Spleen (tissue), 11 donors: Measurements from ENCODE around the gene SV2C. TPM values are rescaled to one million over a fixed set of nuclear protein-coding genes. Genes with fewer than 3 reads are reported as not detected.

Experiments used
- DNase-seq: peaks from one replicate; pipeline ENCODE4 v3.0.0-alpha.2; 2020
- H3K27ac ChIP-seq, 8 donors: fragments of 200-600 bp; sonication (generic) in 7 of 8; 1 replicate in 4 of 8; 2 replicates in 4 of 8; pipeline versions ENCODE4 v1.5.0 to v1.8.0; 2016 to 2021; ENCODE audit warnings: inconsistent platforms in 4 of 8, mild to moderate bottlenecking in 4 of 8, moderate library complexity in 1 of 8
- H3K27me3 ChIP-seq, 7 donors: fragments of 200-600 bp; sonication (generic) in 6 of 7; replicated peaks in 1 of 7; 1 replicate in 4 of 7; 2 replicates in 3 of 7; pipeline versions ENCODE4 v1.5.0 to v1.8.0; 2016 to 2021; ENCODE audit warnings: inconsistent platforms in 3 of 7, mild to moderate bottlenecking in 1 of 7
- H3K36me3 ChIP-seq, 6 donors: fragments of 200-600 bp; sonication (generic) in 5 of 6; 1 replicate in 4 of 6; 2 replicates in 2 of 6; pipeline versions ENCODE4 v1.5.0 to v1.8.0; 2016 to 2021; ENCODE audit warnings: inconsistent platforms in 2 of 6
- H3K4me1 ChIP-seq, 6 donors: fragments of 200-600 bp; sonication (generic) in 5 of 6; 1 replicate in 3 of 6; 2 replicates in 3 of 6; pipeline versions ENCODE4 v1.5.0 to v1.8.0; 2016 to 2021; ENCODE audit warnings: inconsistent platforms in 3 of 6
- H3K4me3 ChIP-seq, 8 donors: fragments of 200-600 bp; sonication (generic) in 7 of 8; 1 replicate in 4 of 8; 2 replicates in 4 of 8; pipeline versions ENCODE4 v1.5.0 to v1.8.0; 2016 to 2021; ENCODE audit warnings: inconsistent platforms in 4 of 8, mild to moderate bottlenecking in 4 of 8, moderate library complexity in 2 of 8
- H3K9me3 ChIP-seq, 8 donors: fragments of 200-600 bp; sonication (generic) in 7 of 8; 1 replicate in 4 of 8; 2 replicates in 4 of 8; pipeline versions ENCODE4 v1.5.0 to v1.8.0; 2016 to 2021; ENCODE audit warnings: inconsistent platforms in 4 of 8
- POLR2A ChIP-seq, 3 donors: fragments of 450-650 bp; IDR thresholded peaks; one replicate each; pipeline ENCODE4 v1.5.1; 2017; ENCODE audit warnings: antibody characterized with exemption in 3 of 3, mild to moderate bottlenecking in 1 of 3
- POLR2AphosphoS5 ChIP-seq, 3 donors: sonication (generic); formaldehyde crosslinking; IDR thresholded peaks; one replicate each; pipeline ENCODE4 v1.5.1; 2017; ENCODE audit warnings: antibody characterized with exemption in 3 of 3
- WGBS, 5 donors: extraction: QIAGEN DNeasy Blood & Tissue Kit in 3 of 5; methylation state at CpG; one replicate each; pipeline versions ENCODE4 v1.1.5 to v1.1.7; 2013 to 2018; 5-methylcytosine and 5-hydroxymethylcytosine counted together
- intact Hi-C: fragments of 100-400 bp; cut with DNase I; formaldehyde crosslinking; loops from one replicate; pipeline ENCODE4 v1.15.0; 2023; ENCODE audit warnings: low total_unique reads
- polyA plus RNA-seq, 3 donors: library from polyadenylated mRNA; stranded (reverse); fragments of 200-250 nt; gene quantifications; one replicate each; pipeline ENCODE4 v1.2.1, GENCODE V29; 2013
- total RNA-seq, 7 donors: library from RNA; depleted of rRNA in 3 of 7; stranded (reverse); fragments of >200 nt in 3 of 7; fragmentation: NEBNext Ultra II Directional in 4 of 7; extraction: Animal tissue kit (Norgen Biotek cat#: 25700) in 4 of 7; gene quantifications; one replicate each; pipeline versions ENCODE4 v1.1.0 to v1.2.1, GENCODE V29; 2016 to 2021
- TF ChIP-seq, protein P1 (sequence below), 11 experiments: fragments of 200-600 bp in 7 of 11; fragments of 450-650 bp in 4 of 11; sonication (generic) in 4 of 11; IDR thresholded peaks in 8 of 11; conservative IDR thresholded peaks in 3 of 11; 1 replicate in 7 of 11; 2 replicates in 4 of 11; pipeline versions ENCODE4 v1.4.0 to v1.8.0; 2016 to 2021; ENCODE audit warnings: antibody characterized with exemption in 11 of 11, inconsistent platforms in 4 of 11, mild to moderate bottlenecking in 1 of 11
- donor health status: healthy with polysubstance abuse.
- donor health status: DM: no; HTN: no; CAD: no; lungs with moderate emphysema.
- donor health status: DM: no; HTN: no; CAD: no.
- donor health status: Bipolar disorder and iron deficiency.
- donor health status: healthy.
- donor health status: DM: no; HTN: no; CAD: no.
- donor health status: DM: yes; HTN: yes; CAD: no.

The SV2C gene
- total and polyA plus RNA-seq, 10 donors, result 0.02 to 0.43 (median 0.11) TPM

DNA sequence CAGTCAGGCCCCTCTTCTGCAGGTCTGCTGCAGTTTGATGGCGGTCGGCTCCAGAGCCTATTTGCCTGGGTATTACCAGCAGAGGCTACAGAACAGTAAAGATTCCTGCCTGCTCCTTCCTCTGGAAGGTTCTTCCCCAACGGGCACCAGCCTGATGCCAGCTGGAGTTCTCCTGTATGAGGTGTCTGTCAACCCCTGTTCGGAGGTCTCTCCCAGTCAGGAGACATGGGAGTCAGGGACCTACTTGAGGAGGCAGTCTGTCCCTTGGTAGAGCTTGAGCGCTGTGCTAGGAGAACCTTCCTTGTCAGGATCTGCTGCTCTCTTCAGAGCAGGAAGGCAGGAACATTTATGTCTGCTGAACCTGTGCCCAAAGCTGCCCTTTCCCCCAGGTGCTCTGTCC is 181.5 kb downstream of the SV2C start:
- Histone ChIP-seq H3K4me3 (no peak overlapping the region), H3K36me3 (no peaks in the 10 kb centered on the region), H3K4me1 (no peaks in the 10 kb centered on the region), H3K27me3 (peaks cover 0 to 6% (median 0%) of the 10 kb centered on the region in 7 donors), H3K27ac (no peak overlapping the region), H3K9me3 (peaks cover 0 to 15% (median 0%) of the 10 kb centered on the region in 8 donors)
- WGBS, 5 donors, result 83 to 95% (median 93%) methylated on average over 3 to 5 of the region's 5 CpGs
- DNase-seq, result no peak
- no peak for TF ChIP-seq POLR2A (IDR thresholded peaks at IDR 0.05)
- no peak for TF ChIP-seq POLR2AphosphoS5 (IDR thresholded peaks at IDR 0.05)
- TF ChIP-seq, protein P1, sequence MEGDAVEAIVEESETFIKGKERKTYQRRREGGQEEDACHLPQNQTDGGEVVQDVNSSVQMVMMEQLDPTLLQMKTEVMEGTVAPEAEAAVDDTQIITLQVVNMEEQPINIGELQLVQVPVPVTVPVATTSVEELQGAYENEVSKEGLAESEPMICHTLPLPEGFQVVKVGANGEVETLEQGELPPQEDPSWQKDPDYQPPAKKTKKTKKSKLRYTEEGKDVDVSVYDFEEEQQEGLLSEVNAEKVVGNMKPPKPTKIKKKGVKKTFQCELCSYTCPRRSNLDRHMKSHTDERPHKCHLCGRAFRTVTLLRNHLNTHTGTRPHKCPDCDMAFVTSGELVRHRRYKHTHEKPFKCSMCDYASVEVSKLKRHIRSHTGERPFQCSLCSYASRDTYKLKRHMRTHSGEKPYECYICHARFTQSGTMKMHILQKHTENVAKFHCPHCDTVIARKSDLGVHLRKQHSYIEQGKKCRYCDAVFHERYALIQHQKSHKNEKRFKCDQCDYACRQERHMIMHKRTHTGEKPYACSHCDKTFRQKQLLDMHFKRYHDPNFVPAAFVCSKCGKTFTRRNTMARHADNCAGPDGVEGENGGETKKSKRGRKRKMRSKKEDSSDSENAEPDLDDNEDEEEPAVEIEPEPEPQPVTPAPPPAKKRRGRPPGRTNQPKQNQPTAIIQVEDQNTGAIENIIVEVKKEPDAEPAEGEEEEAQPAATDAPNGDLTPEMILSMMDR (IDR thresholded peaks at IDR 0.05 in 8 of 11, conservative IDR thresholded peaks at IDR 0.05 in 3 of 11), result no peak
- intact Hi-C loops, result no loop called here

GRCh38 chr5:76269259-76269931 is 186.2 kb downstream of the SV2C start:
- WGBS, 5 donors, result 58 to 71% (median 65%) methylated on average over 10 of the region's 10 CpGs
- H3K9me3 ChIP-seq, result no peaks in the 10 kb centered on the region
- no peak overlapping the region for H3K4me3 ChIP-seq
- TF ChIP-seq, protein P1 (IDR thresholded peaks at IDR 0.05 in 8 of 11, conservative IDR thresholded peaks at IDR 0.05 in 3 of 11), result no peak
- TF ChIP-seq POLR2A (IDR thresholded peaks at IDR 0.05) (no peak), POLR2AphosphoS5 (IDR thresholded peaks at IDR 0.05) (no peak)
- H3K36me3 ChIP-seq, result no peaks in the 10 kb centered on the region
- H3K27ac ChIP-seq, result no peak overlapping the region
- peaks cover 0 to 6% (median 0%) of the 10 kb centered on the region in 7 donors for H3K27me3 ChIP-seq
- peaks cover 0 to 9% (median 6%) of the 10 kb centered on the region in 6 donors for H3K4me1 ChIP-seq
- DNase-seq, result no peak
- intact Hi-C loops, result no loop called here

DNA sequence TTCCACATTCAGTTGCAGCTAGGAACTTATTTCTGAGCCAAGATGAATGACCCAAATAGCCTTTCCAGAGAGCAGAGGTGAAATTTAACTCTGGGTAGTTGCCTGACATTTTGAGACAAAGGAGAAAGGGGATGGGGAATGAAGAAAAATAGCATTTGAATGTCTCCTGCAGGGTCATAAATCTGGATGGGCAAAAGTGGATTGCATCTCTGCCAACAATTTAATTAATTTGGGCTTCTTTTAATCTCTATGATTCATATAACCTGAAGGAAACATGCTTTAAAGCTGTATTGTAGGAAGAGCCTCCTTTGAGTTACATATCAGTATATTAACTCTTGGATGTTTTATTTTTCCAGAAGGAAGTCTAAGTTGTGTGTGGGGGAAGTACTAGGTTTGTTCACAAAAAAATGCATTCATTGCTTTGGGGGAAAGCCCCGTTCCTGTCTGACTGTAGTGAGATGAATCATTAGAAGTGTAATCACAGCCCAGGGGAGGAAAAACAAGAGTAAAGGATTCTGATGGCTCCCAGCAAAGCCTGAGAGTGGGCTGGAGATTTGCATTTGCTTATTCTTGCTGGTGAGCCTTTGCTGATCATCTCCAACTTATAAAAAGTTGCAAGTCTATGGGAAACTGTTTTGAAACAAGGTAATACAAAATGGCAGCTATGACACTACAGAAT is 186.9 kb downstream of the SV2C start:
- DNase-seq, result no peak

DNA sequence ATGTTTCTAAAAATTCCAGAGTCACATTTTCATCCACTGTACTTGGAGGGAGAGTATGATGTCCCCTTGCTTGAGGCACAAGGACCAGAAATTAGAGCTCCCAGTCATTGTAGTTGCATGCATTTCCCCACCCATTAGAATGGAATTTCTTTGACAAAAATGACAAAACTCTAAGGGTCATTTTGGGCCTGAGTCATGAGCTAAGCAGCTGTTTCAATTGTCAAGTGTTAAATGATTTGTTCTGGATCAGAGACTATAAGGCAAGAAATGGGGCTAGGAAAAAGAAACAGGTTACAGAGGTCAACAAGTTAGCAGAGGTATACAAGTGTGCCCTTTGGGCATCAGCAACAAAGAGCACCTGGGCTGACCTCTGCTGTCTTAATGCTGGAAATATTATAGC is 188.7 kb downstream of the SV2C start:
- TF ChIP-seq, protein P1 (IDR thresholded peaks at IDR 0.05 in 8 of 11, conservative IDR thresholded peaks at IDR 0.05 in 3 of 11), result no peak
- no peak for TF ChIP-seq POLR2A (IDR thresholded peaks at IDR 0.05)
- Histone ChIP-seq H3K27ac (no peak overlapping the region), H3K4me3 (no peak overlapping the region), H3K4me1 (peaks cover 0 to 9% (median 6%) of the 10 kb centered on the region in 6 donors), H3K36me3 (no peaks in the 10 kb centered on the region), H3K27me3 (no peaks in the 10 kb centered on the region), H3K9me3 (no peaks in the 10 kb centered on the region)
- intact Hi-C loops, result no loop called here
- no peak for DNase-seq

More for the DNA sequence above, 186.9 kb downstream of the SV2C start:
- 5 to 19% (median 16%) methylated on average over 1 of the region's 1 CpG for WGBS, 5 donors
- Histone ChIP-seq H3K4me1 (peaks cover 0 to 9% (median 6%) of the 10 kb centered on the region in 6 donors), H3K27ac (no peak overlapping the region), H3K4me3 (no peak overlapping the region), H3K9me3 (no peaks in the 10 kb centered on the region), H3K36me3 (no peaks in the 10 kb centered on the region), H3K27me3 (peaks cover 0 to 5% (median 0%) of the 10 kb centered on the region in 7 donors)
- intact Hi-C loops, result no loop called here
- no peak for TF ChIP-seq POLR2A (IDR thresholded peaks at IDR 0.05)
- TF ChIP-seq, protein P1 (IDR thresholded peaks at IDR 0.05 in 8 of 11, conservative IDR thresholded peaks at IDR 0.05 in 3 of 11), result no peak
- TF ChIP-seq POLR2AphosphoS5 (IDR thresholded peaks at IDR 0.05), result no peak
